ENCODE results near the gene EMX1.

Gene EMX1

DNA sequence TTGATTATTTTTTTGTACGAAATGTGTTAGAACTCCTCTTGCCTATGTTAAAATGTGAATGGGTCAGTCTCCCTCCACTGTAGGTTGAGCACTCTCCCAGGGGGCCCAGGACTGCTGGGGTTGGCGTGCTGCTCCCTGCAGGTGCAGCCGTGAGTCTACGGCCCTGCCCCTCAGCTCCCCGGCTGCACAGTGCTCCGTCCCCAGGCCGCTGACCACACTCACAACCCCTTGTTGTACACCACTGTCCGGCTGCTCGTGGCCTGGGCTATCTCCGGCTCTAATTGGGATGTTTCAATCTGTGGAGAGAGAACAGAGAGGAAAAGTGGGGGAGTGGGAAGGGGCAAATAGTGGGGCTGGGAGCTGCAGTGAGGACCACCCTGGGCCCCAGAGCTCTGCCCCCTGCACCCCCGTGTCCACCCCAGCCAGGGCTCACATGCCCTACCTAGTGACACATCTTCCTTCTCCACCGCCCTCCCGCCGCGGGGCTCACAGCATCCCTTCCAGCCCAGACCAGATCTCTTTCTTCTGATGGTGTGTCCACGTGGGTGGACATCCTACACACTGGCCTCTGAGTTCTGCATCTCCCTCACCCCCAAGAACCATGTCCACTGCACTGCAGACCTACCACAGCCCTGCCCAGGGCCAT lies 27.6 kb downstream of the EMX1 start:
- no peak for DNase-seq

DNA sequence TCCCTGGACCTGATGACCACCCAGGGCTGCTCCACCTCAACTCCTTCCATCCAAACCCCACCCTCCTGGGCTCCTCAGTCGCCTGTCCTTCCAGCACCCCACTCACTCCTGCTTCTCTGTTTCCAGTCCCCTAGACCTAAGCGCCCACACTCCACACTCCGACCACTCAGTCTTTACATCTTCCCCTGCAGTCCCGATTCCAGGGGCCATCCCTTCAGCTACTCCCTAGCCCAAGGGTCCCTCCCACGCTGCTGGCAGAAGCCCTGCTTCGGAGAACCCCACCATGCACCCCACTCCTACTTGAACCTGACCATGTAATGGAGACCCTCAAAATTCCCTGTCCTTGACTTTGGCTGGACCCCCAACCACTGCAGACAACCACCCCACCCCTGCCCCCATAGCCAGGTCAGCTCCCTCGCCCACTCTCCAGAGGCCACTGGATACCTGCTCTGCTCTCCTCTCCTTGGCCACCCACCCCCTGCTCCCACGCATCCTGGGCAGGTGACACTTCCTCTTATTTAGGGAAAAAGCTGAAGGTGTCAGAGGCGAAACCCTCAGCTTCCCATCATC lies 28.2 kb downstream of the EMX1 start:
- DNase-seq, result no peak

DNA sequence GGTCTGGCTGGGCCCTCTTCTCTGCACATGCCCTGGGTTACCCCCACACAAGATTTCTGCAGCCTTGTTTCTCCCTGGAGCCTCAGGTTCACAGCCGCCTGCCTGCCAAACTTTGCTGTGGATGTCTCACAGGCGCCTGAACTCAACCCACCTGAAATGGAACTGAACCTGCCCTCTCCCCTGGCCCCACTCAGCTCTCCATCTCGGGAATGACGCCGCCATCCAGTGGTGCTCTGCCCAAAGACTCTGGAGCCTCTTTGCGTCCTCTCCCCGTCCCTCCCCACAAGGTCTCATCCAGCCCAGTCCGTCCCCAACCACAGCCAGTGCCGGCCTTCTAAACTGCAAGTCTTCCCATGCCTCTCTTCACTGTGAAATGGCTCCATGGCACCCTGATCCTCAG lies 29.1 kb downstream of the EMX1 start:
- no peak for DNase-seq

DNA sequence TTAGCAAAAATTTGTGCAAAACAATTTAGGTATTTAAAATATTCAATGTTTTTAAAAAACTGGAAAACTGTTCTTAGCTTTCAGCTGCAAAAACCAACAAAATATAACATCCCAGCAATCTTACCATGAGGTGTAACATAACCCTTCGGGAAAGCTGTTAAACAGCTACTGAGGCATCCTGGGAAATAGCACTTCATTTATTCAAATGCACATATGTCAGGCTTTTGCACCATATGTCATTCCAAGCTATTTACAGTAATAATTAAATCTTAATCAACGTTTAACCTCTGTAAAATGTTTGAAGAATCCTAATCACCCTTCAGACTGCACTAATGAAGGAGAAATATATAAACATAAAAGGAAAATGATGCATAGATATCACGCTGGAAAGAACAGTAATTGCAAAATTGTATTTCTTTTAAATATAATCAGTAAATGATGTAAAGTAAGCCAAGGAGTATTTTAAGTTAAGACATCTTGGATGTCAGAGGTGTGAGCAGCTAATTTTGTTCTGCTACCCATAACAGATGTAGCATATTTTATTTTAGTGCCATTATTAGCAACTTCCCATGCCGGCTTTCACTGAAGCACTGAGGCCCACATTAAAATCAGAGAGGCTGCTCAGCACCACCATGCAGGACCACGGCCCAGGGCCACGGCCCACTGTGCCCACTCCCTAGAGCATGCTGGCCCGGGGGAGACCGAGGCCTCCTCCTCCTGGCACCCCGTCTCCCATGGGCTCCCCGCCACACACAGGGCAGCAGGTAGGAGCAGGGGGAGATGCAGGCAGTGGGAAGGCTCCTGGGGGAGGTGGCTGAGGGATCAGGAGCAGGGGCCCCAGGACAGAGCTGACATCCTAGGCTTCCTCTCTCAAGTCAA lies 30.9 kb downstream of the EMX1 start:
- DNase-seq, result no peak

DNA sequence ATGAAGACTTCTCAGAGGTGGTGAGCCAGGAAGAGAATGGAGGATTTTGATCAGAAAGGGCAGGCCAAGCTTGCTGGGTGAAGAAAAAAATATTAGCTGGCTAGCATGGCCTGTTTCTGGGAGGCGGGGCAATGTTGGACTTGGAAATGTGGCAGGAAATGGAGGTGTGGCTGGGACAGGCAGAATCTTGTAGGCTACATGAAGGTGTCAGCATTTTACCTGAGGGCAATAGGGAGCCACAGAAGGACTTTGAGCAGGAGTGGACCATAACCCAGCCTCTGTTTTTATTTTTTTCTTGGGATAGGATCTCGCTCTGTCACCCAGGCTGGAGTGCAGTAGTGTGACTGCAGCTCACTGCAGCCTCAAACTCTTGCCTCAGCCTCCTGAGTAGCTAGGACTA lies 31.7 kb downstream of the EMX1 start:
- no peak for DNase-seq

DNA sequence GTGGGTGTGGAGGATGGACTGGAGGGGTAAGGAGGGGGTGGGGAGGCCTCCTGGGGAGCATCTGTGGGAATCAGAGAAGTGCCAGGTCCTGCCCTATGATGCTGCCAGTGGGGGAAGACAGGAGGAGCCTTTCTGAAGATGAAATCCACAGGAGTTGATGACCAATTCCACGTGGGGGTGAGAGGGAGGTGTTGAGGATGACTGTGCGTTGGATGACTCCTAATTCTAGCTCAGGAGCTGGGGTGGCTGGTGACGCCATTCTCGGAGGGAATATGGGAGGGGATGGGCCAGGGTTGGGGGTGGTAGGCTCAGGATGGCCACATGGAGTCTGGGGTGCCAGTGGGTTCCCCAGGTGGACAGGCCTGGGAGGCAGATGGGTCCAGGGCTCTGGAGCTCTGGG lies 32.3 kb downstream of the EMX1 start:
- no peak for DNase-seq

DNA sequence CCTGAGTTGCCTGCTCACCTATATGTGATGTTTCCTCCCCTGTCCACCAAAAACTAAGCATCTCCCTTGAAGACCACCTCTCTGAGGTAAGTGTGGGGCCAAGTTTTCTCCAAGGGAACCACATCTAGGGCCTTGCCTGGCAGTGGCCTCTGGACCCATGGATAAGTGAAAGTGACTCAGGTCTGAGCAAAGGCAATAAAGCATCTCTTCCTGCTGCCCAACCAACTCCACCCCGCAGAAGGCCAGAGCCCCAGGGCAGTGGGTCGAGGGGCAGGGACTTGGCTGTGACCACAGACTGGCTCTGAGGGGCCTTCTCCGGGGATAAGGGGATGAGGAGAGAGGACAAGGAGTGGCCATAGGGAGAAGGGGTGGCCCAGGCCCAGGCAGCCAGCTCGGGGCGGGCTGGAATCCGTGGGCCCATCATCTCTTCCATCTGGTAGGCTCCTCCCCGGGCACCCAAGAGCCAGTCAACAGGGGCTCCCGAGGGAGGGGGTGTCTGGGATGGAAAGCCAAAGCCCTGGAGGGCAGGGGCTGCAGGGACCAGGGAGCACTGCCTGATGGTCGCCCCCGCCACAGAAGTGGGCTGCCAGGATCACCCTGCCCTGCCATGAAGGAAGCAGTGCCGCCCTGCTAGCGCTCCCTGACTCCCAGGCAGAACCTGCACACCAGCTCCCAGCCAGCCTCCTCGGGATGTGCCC lies 33.4 kb downstream of the EMX1 start:
- no peak for DNase-seq

DNA sequence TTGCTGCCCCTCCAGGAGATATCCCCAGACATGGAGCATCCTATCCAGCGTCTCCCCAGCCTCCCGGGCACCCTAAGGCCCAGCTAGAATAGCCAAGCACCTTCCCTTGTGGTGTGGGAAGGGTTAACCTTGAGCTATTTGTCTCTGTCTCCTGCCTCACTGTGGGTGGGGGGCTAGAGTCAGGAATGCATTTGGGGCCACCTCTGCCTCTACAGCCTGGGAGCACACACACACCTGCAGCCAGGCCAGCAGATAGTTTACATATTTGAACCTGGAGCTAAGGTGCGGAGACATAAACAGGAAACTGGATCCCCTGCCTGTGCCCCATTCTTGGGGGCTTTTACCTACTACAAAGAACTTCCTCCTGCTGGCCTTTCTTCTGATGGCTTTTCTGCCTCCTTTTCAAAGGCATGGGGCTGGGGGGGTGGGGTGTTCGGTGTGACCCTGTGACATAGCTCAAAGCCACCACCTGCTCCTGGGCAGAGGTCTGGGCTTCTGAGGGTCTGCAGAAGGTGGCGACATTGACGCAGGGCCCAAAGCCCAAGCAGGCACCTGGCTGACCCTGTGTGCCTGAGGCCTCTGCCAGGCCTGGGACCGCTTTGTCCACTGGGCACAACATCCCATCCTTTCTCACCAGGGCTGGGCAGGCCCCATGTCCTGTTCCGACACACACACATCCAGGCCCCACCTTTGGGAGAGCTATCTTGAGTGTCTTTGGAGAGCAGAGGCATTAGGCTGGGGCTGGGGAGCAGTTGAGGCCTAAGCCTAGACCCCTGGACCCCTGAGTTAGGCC lies 34.2 kb downstream of the EMX1 start:
- no peak for DNase-seq

DNA sequence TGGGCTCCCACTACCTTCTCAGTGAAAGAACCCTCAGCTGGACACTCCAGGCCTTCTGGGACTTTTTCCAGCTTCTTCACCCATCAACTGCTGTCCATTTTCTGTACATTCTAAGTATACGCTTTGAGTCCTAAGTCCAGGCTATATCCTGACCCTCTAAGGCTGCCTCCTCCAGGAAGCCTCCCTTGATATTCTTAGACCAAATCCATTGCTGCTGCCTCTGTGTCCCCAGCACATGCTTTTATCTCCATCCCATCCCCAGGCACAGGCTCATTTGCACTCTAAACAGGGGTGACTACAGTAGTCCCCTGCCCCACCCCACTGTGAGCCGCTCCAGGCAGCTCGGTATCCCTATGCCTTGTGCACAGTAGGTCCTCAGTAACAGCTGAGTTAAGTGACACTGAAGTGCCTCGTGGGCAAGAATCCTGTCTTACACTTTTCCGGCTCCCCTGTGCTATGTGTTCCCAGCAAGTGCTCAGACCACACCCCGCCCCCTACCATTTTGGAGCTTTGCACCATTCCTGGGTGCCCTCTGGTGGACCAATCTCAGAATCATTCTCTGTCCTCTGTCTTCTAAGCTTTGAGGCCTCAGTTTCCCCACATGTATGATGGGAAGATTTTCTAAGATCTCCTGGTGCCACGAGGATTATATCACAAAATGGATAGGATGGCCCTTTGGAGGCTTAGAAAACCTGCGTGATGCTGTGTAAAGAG lies 34.9 kb downstream of the EMX1 start:
- DNase-seq, result no peak

DNA sequence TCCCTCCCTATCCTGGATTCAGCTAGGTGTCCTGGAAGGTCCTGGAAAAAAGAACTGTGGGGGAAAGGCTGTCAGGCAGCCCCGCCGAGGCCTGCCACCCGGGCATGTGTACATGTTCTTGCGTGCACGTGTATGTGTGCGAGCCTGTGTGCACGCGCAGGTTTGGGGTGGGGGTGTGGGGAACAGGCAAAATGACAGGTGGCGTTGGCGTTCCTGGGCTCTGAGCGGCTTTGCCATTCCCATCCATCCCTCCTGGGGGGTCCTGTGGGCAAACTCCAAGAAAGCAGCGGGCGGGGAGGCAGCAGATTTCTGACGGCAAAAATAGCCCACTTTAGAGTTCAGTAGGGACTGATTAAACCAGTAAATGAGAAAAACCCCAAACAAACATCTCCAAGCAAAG lies 35.6 kb downstream of the EMX1 start:
- no peak for DNase-seq

DNA sequence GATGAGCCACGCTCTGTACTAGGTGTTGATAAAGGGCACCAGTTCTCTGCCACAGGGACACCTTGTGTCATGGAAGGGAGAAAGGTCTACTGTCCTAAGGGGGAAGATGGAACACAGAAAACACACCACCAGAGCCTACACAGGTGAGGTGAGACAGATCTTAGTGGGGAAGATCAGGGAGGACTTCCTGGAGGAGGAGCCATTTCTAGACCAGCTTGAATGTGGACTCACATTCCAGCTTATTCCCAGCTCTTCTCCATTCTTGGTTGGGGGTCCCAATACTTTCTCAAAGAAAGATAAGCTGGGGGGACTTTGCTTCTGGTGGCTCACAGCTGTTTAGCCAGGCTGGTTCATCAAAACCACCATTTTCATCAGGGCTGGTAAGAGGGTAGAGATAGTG lies 36.2 kb downstream of the EMX1 start:
- no peak for DNase-seq

DNA sequence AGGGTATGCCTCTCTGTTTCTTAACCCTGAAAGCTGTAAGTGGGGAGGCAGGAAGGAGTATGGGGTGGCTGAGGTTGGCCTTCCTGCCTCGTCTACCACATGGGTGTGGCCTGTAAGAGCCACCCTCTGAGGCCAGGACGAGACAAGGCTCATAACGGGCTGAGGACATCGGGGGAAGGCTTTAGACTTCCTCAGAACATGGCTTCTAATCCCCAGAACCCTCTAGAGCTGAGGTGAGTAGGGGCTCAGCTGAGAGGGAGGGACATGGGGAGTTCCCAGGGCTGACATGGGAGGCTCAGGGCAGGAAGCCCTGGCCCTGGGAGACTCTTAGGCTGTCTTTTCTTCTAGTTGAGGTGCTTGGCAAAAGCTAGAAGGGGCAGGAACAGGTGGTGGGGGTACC lies 36.7 kb downstream of the EMX1 start:
- peak; percentile 48 for DNase-seq

DNA sequence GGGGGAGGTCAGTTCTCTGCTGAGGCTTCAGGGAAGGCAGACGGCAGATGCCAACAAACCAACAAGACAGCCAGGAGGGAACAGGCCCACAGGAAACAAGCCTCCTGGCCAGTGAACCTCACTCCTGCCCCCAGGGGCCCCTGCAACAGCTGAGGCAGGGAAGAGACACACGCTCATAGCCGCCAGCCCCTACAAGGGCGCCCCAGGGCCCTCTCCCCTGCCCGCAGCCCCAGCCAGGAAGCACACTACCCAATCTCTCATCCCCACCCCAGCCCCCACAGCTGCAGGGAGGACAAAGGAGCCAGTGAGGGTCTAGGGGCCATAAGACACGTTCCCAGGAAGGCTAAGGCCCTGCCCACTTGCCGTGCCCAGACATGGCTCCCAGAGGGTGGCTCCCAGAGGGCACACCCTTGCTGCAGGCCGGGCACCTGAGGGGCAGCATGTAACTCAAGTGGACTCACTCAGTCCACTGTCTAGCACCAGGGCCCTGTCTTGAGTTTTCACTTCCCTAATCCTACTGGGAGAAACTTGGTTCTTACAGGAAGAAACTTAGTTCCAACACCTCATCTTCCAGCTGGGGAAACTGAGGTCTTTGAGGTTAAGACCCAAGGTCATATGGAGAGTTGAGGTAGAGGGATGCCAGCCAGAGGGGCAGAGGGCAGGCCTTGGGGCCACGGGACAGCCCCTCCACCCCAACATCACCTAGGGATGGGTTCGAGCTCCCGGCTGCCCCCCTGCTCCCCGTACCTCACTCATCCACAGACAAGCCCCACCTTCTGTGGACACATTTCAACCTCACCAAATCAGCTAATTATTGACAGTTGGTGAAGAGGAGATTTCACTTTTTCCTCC lies 37.3 kb downstream of the EMX1 start:
- DNase-seq, result no peak

DNA sequence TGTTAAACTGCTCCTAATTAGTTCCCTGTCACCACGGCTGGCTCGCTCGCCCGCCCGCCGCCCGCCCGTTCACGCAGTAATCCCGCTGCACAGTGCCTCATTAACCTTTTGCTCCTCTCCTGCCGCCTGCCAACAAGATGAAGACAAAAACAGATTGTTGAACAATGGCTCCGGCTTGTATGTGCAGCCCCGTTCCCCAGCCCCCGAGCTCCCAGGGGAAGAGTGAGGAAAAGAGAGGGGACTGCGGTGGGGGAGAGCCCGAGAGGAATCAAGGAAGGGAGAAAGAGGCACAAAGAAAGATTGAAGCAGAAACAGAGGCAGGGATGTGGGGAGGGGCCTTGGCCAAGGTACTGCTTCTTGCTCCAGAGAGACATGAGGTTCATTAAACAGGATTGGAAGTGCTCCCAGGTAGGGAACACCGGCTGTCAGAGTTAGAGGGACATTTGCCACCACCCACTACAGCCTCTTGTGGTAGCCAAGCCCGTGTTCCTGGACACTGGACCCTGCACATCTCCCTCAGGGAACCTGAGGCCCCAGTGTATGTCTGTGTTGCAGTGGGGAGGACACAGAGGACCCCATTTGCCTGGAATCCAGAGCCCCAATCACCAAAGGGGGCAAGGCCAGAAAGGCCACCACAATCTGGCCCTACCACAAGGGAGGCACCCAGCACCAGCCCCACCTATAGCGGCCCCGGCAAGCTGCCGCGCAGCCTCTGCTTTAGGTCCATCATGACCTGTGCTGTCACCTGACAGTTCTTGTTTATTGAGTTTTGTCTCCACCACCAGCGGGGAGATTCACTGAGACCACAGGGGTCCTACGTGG lies 38.1 kb downstream of the EMX1 start:
- no peak for DNase-seq

DNA sequence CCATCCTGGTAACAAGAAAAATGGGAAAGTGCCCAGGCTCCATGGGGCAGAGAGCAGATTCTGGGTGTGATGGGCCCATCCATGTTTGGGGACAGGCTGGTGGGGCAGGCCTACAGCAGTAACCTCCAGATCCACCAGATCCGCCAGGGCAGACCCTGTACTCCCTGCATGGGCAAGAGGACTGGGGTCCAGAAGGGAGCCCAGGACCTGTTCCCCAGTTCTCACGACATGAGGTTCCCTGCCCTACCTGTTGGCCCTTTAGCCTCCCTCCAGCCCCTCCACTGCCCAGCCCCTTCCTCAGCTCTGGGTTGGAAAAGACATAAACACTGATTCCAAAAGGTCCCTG lies 38.7 kb downstream of the EMX1 start:
- no peak for DNase-seq

DNA sequence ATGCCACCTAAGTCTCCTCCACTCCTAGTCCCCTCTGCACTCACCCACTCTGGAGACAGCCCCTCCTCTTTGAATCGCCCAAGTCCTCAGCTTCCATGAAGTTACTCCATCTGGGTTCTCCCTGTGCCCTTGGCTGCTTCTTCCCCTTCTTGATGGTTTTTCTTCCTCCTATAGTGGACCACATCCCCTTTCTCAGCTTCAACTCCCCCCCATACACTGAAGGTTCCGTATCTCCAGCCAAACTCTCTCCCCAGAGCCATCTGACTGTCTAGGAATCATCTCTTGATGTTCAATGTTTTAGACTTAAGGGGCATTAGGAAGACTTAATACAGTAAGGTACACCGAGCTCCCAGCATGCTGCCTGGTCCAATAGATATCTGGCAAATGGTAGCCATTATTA lies 39.6 kb downstream of the EMX1 start:
- DNase-seq, result peak; percentile 23

DNA sequence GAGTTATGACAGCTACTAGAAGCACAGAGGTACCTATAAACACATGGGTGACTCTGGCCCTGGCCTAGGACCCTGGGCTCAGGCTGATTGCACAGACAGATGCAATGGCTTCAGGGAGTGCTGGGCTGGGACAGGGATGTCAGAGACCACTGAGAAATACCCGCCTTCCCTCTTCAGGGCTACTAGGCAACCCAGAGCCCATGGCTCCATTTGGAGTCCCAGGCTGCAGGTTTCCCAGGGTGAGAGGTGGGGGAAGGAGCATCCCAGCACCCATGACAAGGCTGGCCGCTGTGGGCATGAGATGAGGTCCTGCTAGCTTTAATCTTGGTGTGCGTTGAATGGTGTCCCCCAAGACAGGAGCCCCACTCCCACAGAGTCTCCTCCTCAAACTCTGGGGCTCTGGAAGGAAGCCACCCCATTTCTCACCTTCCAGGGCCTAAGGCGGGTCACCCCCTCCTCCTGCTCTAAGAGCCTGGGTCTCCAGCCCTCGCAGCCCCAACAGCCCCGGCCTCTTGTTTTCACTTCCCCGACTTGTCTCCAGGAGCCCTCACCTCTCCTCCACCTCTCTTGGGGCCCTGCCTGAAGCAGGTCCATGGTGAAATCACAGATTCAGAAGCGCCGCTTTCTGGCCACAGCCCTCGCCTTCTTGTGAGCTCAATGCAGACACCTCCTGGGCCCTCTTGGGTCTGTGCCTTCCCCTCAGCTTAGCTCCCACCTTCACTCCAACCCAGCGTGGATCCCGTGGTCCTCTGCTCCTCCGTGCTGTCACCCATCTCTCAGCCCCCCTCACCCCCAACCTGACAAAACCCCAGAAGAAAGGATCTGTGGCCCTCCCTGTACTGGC lies 41.4 kb downstream of the EMX1 start:
- DNase-seq, result no peak

DNA sequence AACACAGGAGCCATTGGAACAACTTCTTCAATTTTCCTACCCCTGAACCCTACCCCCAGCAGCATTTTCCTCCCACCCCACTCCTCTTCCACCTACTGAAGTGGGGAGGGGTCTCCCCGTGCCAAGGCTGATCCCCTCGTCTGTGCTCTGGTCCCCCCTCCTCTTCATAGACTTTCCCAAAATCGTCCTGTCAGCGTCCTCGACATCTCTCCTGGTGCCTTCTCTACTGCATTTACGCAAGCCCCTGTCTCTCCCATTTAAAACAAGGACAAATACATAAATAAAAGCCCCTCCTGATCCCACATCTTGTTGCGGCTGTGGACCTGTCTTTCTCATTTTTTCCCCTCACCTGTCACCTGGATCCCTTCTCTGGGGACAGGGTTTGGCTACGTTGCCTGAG lies 42.2 kb downstream of the EMX1 start:
- no peak for DNase-seq

All from CD4-positive, alpha-beta T cell treated with Interleukin-15 for 1 hour (primary cell).